Measurements from ENCODE around the gene ATP9B.

GRCh38 chr18:79047556-79048244, 21.5 kb upstream of the ATP9B start:
- TF ChIP-seq EZH2phosphoT487 (IDR thresholded peaks at IDR 0.05; ENCODE audit: insufficient read depth, low read depth), result no peak
- TF ChIP-seq EZH2 (IDR thresholded peaks at IDR 0.05; ENCODE audit: insufficient read depth, poor library complexity, severe bottlenecking), result no peak

All from GM23248 (cell line).